ENCODE data around the gene PTPRM.

- TF ChIP-seq, protein P1, sequence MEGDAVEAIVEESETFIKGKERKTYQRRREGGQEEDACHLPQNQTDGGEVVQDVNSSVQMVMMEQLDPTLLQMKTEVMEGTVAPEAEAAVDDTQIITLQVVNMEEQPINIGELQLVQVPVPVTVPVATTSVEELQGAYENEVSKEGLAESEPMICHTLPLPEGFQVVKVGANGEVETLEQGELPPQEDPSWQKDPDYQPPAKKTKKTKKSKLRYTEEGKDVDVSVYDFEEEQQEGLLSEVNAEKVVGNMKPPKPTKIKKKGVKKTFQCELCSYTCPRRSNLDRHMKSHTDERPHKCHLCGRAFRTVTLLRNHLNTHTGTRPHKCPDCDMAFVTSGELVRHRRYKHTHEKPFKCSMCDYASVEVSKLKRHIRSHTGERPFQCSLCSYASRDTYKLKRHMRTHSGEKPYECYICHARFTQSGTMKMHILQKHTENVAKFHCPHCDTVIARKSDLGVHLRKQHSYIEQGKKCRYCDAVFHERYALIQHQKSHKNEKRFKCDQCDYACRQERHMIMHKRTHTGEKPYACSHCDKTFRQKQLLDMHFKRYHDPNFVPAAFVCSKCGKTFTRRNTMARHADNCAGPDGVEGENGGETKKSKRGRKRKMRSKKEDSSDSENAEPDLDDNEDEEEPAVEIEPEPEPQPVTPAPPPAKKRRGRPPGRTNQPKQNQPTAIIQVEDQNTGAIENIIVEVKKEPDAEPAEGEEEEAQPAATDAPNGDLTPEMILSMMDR (IDR thresholded peaks at IDR 0.05), result no peak
- TF ChIP-seq POLR2A (IDR thresholded peaks at IDR 0.05), result no peak
Measured at GRCh38 chr18:7805096-7805495, 238.0 kb downstream of the PTPRM start.
